ENCODE results near the gene EDIL3.
"Not testable (repeated sequence)": the region's sequence is repeated elsewhere in the genome, so short reads cannot be mapped to it uniquely, and the experiment has no call there.

EDIL3 gene

GRCh38 chr5:84298628-84299027 is 86.1 kb downstream of the EDIL3 start:
- DNase-seq (ENCODE audit: low spot score) = no peak

GRCh38 chr5:84297641-84298040 is 87.0 kb downstream of the EDIL3 start:
- not testable (repeated sequence) for DNase-seq (ENCODE audit: low spot score)

- DNase-seq (ENCODE audit: low spot score) = no peak
Measured at GRCh38 chr5:84292788-84293653, 91.7 kb downstream of the EDIL3 start.

GRCh38 chr5:84292000-84292642 is 92.6 kb downstream of the EDIL3 start:
- DNase-seq (ENCODE audit: low spot score) = no peak

GRCh38 chr5:84290673-84291072 is 94.0 kb downstream of the EDIL3 start:
- DNase-seq (ENCODE audit: low spot score) = no peak

- no peak for DNase-seq (ENCODE audit: low spot score)
Measured at GRCh38 chr5:84290161-84290560, 94.5 kb downstream of the EDIL3 start.

- DNase-seq (ENCODE audit: low spot score) = peak; percentile 57
Measured at GRCh38 chr5:84287951-84288350, 96.7 kb downstream of the EDIL3 start.

- no peak for DNase-seq (ENCODE audit: low spot score)
Measured at GRCh38 chr5:84286662-84287061, 98.0 kb downstream of the EDIL3 start.

- DNase-seq (ENCODE audit: low spot score) = no peak
Measured at GRCh38 chr5:84285641-84286637, 98.7 kb downstream of the EDIL3 start.

- no peak for DNase-seq (ENCODE audit: low spot score)
Measured at GRCh38 chr5:84281383-84281782, 103.3 kb downstream of the EDIL3 start.

- DNase-seq (ENCODE audit: low spot score) = no peak
Measured at GRCh38 chr5:84279234-84279633, 105.4 kb downstream of the EDIL3 start.

GRCh38 chr5:84275609-84276008 is 109.1 kb downstream of the EDIL3 start:
- no peak for DNase-seq (ENCODE audit: low spot score)

GRCh38 chr5:84274585-84275468 is 109.9 kb downstream of the EDIL3 start:
- DNase-seq (ENCODE audit: low spot score) = peak; percentile 7

- DNase-seq (ENCODE audit: low spot score) = no peak
Measured at GRCh38 chr5:84273517-84273883, 111.2 kb downstream of the EDIL3 start.

- DNase-seq (ENCODE audit: low spot score) = no peak
Measured at GRCh38 chr5:84272771-84273516, 111.7 kb downstream of the EDIL3 start.

GRCh38 chr5:84265739-84266550 is 118.7 kb downstream of the EDIL3 start:
- DNase-seq (ENCODE audit: low spot score) = no peak

GRCh38 chr5:84265130-84265529 is 119.5 kb downstream of the EDIL3 start:
- no peak for DNase-seq (ENCODE audit: low spot score)

- no peak for DNase-seq (ENCODE audit: low spot score)
Measured at GRCh38 chr5:84260939-84261338, 123.7 kb downstream of the EDIL3 start.

GRCh38 chr5:84260140-84260539 is 124.5 kb downstream of the EDIL3 start:
- DNase-seq (ENCODE audit: low spot score) = no peak
